WTC11 (cell line): ENCODE measurements around the gene HDDC3.

Source experiments
- ELF4 ChIP-seq: sonication (generic); formaldehyde crosslinking; IDR thresholded peaks from 2 replicates; pipeline ENCODE4 v1.8.1; 2022; ENCODE audit warnings: low read depth, mild to moderate bottlenecking, moderate library complexity, missing genetic modification reagents
- ETV6 ChIP-seq: sonication (generic); formaldehyde crosslinking; IDR thresholded peaks from 2 replicates; pipeline ENCODE4 v1.8.1; 2022; ENCODE audit warnings: mild to moderate bottlenecking, missing genetic modification reagents
- JAZF1 ChIP-seq: fragments of 250-450 bp; sonication (Bioruptor Pico); IDR thresholded peaks from 2 replicates; pipeline ENCODE4 v1.9.0; 2021; ENCODE audit warnings: moderate library complexity, mild to moderate bottlenecking, inconsistent platforms
- NR1H2 ChIP-seq: sonication (generic); formaldehyde crosslinking; IDR thresholded peaks from 2 replicates; pipeline ENCODE4 v1.9.0; 2021; ENCODE audit warnings: mild to moderate bottlenecking, moderate library complexity, missing genetic modification reagents
- NR2C2 ChIP-seq: sonication (generic); formaldehyde crosslinking; IDR thresholded peaks from 2 replicates; pipeline ENCODE4 v1.8.0; 2022; ENCODE audit warnings: mild to moderate bottlenecking, missing genetic modification reagents
- SP1 ChIP-seq: sonication (generic); formaldehyde crosslinking; conservative IDR thresholded peaks from 2 replicates; pipeline ENCODE4 v1.8.1; 2022; ENCODE audit warnings: missing genetic modification reagents
- TF ChIP-seq, protein P1 (sequence below): fragments of 200-600 bp; IDR thresholded peaks from 2 replicates; pipeline ENCODE4 v1.8.0; 2022; ENCODE audit warnings: antibody characterized with exemption
- TF ChIP-seq, protein P2 (sequence below): sonication (generic); formaldehyde crosslinking; IDR thresholded peaks from 2 replicates; pipeline ENCODE4 v1.8.0; 2022; ENCODE audit warnings: missing genetic modification reagents
- TF ChIP-seq, protein P3 (sequence below): sonication (generic); formaldehyde crosslinking; IDR thresholded peaks from 2 replicates; pipeline ENCODE4 v1.8.0; 2023; ENCODE audit warnings: missing genetic modification reagents, mild to moderate bottlenecking, borderline replicate concordance
- TF ChIP-seq, protein P4 (sequence below): sonication (generic); formaldehyde crosslinking; IDR thresholded peaks from 2 replicates; pipeline ENCODE4 v1.8.1; 2022; ENCODE audit warnings: low read depth, missing genetic modification reagents, borderline replicate concordance

DNA sequence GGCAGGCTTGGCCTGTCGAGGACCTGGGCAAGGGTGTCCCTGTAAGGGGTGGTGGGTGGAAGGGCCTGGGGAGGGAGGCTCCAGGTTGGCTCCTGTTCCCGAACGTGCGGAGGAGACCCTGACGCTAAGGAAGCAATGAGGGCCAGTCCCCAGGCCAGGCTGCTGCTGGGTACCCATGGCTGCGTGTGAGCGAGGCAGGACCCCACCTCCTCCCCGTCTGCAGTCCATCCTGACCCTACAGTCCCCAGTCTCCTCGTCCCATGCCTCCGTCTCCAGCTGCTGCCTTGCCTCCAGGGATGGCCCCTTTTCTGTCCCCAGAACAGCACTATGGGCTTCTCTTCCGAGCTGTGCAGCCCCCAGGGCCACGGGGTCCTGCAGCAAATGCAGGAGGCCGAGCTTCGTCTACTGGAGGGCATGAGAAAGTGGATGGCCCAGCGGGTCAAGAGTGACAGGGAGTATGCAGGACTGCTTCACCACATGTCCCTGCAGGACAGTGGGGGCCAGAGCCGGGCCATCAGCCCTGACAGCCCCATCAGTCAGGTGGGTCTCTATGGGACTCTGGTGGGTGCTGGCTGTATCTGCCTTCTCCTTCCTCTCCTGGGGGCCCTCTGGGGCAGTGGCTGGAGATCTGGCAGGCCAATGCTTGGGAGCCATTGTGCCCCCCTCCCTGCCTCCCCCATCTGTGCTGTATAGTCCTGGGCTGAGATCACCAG, 47.5 kb downstream of the HDDC3 start:
- TF ChIP-seq, protein P1, sequence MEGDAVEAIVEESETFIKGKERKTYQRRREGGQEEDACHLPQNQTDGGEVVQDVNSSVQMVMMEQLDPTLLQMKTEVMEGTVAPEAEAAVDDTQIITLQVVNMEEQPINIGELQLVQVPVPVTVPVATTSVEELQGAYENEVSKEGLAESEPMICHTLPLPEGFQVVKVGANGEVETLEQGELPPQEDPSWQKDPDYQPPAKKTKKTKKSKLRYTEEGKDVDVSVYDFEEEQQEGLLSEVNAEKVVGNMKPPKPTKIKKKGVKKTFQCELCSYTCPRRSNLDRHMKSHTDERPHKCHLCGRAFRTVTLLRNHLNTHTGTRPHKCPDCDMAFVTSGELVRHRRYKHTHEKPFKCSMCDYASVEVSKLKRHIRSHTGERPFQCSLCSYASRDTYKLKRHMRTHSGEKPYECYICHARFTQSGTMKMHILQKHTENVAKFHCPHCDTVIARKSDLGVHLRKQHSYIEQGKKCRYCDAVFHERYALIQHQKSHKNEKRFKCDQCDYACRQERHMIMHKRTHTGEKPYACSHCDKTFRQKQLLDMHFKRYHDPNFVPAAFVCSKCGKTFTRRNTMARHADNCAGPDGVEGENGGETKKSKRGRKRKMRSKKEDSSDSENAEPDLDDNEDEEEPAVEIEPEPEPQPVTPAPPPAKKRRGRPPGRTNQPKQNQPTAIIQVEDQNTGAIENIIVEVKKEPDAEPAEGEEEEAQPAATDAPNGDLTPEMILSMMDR, result no peak
- no peak for TF ChIP-seq NR2C2
- no peak for TF ChIP-seq JAZF1
- TF ChIP-seq, protein P2, sequence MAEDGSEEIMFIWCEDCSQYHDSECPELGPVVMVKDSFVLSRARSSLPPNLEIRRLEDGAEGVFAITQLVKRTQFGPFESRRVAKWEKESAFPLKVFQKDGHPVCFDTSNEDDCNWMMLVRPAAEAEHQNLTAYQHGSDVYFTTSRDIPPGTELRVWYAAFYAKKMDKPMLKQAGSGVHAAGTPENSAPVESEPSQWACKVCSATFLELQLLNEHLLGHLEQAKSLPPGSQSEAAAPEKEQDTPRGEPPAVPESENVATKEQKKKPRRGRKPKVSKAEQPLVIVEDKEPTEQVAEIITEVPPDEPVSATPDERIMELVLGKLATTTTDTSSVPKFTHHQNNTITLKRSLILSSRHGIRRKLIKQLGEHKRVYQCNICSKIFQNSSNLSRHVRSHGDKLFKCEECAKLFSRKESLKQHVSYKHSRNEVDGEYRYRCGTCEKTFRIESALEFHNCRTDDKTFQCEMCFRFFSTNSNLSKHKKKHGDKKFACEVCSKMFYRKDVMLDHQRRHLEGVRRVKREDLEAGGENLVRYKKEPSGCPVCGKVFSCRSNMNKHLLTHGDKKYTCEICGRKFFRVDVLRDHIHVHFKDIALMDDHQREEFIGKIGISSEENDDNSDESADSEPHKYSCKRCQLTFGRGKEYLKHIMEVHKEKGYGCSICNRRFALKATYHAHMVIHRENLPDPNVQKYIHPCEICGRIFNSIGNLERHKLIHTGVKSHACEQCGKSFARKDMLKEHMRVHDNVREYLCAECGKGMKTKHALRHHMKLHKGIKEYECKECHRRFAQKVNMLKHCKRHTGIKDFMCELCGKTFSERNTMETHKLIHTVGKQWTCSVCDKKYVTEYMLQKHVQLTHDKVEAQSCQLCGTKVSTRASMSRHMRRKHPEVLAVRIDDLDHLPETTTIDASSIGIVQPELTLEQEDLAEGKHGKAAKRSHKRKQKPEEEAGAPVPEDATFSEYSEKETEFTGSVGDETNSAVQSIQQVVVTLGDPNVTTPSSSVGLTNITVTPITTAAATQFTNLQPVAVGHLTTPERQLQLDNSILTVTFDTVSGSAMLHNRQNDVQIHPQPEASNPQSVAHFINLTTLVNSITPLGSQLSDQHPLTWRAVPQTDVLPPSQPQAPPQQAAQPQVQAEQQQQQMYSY (CRISPR knock-in tag), result no peak
- TF ChIP-seq ELF4 (CRISPR knock-in tag), result no peak
- no peak for TF ChIP-seq ETV6 (CRISPR knock-in tag)
- TF ChIP-seq, protein P3, sequence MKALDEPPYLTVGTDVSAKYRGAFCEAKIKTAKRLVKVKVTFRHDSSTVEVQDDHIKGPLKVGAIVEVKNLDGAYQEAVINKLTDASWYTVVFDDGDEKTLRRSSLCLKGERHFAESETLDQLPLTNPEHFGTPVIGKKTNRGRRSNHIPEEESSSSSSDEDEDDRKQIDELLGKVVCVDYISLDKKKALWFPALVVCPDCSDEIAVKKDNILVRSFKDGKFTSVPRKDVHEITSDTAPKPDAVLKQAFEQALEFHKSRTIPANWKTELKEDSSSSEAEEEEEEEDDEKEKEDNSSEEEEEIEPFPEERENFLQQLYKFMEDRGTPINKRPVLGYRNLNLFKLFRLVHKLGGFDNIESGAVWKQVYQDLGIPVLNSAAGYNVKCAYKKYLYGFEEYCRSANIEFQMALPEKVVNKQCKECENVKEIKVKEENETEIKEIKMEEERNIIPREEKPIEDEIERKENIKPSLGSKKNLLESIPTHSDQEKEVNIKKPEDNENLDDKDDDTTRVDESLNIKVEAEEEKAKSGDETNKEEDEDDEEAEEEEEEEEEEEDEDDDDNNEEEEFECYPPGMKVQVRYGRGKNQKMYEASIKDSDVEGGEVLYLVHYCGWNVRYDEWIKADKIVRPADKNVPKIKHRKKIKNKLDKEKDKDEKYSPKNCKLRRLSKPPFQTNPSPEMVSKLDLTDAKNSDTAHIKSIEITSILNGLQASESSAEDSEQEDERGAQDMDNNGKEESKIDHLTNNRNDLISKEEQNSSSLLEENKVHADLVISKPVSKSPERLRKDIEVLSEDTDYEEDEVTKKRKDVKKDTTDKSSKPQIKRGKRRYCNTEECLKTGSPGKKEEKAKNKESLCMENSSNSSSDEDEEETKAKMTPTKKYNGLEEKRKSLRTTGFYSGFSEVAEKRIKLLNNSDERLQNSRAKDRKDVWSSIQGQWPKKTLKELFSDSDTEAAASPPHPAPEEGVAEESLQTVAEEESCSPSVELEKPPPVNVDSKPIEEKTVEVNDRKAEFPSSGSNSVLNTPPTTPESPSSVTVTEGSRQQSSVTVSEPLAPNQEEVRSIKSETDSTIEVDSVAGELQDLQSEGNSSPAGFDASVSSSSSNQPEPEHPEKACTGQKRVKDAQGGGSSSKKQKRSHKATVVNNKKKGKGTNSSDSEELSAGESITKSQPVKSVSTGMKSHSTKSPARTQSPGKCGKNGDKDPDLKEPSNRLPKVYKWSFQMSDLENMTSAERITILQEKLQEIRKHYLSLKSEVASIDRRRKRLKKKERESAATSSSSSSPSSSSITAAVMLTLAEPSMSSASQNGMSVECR (CRISPR knock-in tag), result no peak
- TF ChIP-seq, protein P4, sequence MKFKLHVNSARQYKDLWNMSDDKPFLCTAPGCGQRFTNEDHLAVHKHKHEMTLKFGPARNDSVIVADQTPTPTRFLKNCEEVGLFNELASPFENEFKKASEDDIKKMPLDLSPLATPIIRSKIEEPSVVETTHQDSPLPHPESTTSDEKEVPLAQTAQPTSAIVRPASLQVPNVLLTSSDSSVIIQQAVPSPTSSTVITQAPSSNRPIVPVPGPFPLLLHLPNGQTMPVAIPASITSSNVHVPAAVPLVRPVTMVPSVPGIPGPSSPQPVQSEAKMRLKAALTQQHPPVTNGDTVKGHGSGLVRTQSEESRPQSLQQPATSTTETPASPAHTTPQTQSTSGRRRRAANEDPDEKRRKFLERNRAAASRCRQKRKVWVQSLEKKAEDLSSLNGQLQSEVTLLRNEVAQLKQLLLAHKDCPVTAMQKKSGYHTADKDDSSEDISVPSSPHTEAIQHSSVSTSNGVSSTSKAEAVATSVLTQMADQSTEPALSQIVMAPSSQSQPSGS (CRISPR knock-in tag), result no peak
- TF ChIP-seq NR1H2 (CRISPR knock-in tag), result no peak
- no peak for TF ChIP-seq SP1 (CRISPR knock-in tag)
